ENCODE measurements around the gene VAV2.
"Not testable (repeated sequence)": the region's sequence is repeated elsewhere in the genome, so short reads cannot be mapped to it uniquely, and the experiment has no call there.

The VAV2 gene

DNA sequence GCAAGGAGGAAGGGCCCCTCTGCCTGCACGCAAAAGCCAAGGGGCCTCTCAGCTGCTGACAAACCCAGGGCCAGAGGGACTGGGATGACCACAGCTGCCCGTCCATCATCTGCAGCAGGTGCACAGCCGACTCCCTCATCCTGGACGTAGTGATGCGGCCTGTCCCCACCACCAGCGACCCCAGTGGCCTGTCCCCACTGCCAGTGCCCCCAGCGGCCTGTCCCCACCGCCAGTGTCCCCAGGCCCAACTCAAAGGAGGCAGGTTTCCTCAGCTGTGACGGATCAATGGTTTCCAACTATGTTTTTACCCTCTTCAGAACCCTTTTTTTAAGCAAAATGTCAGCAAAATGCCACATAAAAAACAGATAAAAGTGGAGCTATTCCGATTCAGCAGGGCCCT is 62.5 kb downstream of the VAV2 start:
- Histone ChIP-seq H3K4me3 (ENCODE audit: extremely low read depth, insufficient read depth, low read length, poor library complexity, severe bottlenecking) (no peak overlapping the region), H3K27ac (ENCODE audit: low read depth, low read length, severe bottlenecking) (no peak overlapping the region), H3K4me1 (ENCODE audit: control insufficient read depth, insufficient read depth, low read length, poor library complexity, severe bottlenecking) (no peaks in the 10 kb centered on the region), H3K9me3 (ENCODE audit: control insufficient read depth, low read length) (no peaks in the 10 kb centered on the region), H3K36me3 (ENCODE audit: control insufficient read depth, insufficient read depth, low read length) (peaks cover 37% of the 10 kb centered on the region)
- WGBS, 2 experiments (ENCODE audit: insufficient coverage in 2 of 2) = 85 to 86% methylated on average over 7 to 9 of the region's 10 CpGs

DNA sequence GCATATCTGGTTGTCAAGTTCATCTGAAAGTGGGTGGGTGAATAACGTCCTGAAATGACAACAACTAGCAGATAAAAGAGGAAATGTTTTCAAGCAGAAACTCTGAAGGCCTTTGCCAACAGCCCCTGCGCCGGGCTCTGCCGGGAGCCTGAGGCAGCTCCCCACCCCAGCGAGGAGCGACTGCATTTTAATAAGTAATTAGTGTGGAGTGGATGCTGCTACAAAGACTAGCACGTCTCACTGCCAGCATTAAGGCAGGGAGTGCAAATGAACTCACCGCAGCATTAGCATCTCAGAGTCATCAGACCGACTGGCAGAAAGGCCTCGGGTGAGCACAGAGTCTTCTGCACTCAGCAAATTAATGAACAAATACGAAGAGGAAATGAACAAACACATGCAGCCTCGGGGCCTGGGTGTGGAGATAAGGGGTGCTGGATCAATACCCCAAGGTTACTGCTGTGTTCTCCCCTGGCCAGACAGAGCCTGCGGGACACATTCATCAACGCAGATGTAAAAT is 63.8 kb downstream of the VAV2 start:
- Histone ChIP-seq H3K4me1 (ENCODE audit: control insufficient read depth, insufficient read depth, low read length, poor library complexity, severe bottlenecking) (no peaks in the 10 kb centered on the region), H3K27ac (ENCODE audit: low read depth, low read length, severe bottlenecking) (no peak overlapping the region), H3K4me3 (ENCODE audit: extremely low read depth, insufficient read depth, low read length, poor library complexity, severe bottlenecking) (no peak overlapping the region), H3K36me3 (ENCODE audit: control insufficient read depth, insufficient read depth, low read length) (peaks cover 32% of the 10 kb centered on the region), H3K9me3 (ENCODE audit: control insufficient read depth, low read length) (no peaks in the 10 kb centered on the region)
- 91 to 92% methylated on average over 13 to 14 of the region's 14 CpGs for WGBS, 2 experiments (ENCODE audit: insufficient coverage in 2 of 2)

DNA sequence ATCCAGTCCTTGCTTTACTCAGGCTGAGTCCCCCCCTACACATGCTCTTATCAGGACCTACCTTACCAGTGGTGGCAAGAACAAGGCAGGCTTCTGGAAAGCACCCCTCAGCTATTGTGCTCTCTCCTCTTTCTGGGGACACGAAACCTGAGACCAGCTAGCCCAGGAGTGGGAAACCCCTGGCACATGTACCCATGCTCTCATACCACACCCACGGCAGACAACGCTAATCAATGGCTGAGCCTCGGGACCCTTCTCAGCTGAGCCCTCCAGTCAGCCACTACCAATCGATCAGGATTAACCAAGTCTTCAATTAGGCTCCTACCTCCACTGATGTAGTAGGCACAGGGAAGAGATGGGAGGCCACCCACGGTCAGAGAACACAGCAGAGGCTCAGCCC is 65.1 kb downstream of the VAV2 start:
- Histone ChIP-seq H3K9me3 (ENCODE audit: control insufficient read depth, low read length) (no peaks in the 10 kb centered on the region), H3K36me3 (ENCODE audit: control insufficient read depth, insufficient read depth, low read length) (peaks cover 29% of the 10 kb centered on the region), H3K27ac (ENCODE audit: low read depth, low read length, severe bottlenecking) (no peak overlapping the region), H3K4me1 (ENCODE audit: control insufficient read depth, insufficient read depth, low read length, poor library complexity, severe bottlenecking) (no peaks in the 10 kb centered on the region), H3K4me3 (ENCODE audit: extremely low read depth, insufficient read depth, low read length, poor library complexity, severe bottlenecking) (no peak overlapping the region)
- WGBS, 2 experiments (ENCODE audit: insufficient coverage in 2 of 2) = 79 to 85% methylated on average over 4 to 6 of the region's 6 CpGs

GRCh38 chr9:133926165-133926856 is 65.8 kb downstream of the VAV2 start:
- 97% methylated on average over 7 of the region's 9 CpGs for WGBS, 2 experiments (ENCODE audit: insufficient coverage in 2 of 2)
- H3K4me1 ChIP-seq (ENCODE audit: control insufficient read depth, insufficient read depth, low read length, poor library complexity, severe bottlenecking) = no peaks in the 10 kb centered on the region
- no peak overlapping the region for H3K27ac ChIP-seq (ENCODE audit: low read depth, low read length, severe bottlenecking)
- no peak overlapping the region for H3K4me3 ChIP-seq (ENCODE audit: extremely low read depth, insufficient read depth, low read length, poor library complexity, severe bottlenecking)
- H3K36me3 ChIP-seq (ENCODE audit: control insufficient read depth, insufficient read depth, low read length) = peaks cover 29% of the 10 kb centered on the region
- no peaks in the 10 kb centered on the region for H3K9me3 ChIP-seq (ENCODE audit: control insufficient read depth, low read length)

DNA sequence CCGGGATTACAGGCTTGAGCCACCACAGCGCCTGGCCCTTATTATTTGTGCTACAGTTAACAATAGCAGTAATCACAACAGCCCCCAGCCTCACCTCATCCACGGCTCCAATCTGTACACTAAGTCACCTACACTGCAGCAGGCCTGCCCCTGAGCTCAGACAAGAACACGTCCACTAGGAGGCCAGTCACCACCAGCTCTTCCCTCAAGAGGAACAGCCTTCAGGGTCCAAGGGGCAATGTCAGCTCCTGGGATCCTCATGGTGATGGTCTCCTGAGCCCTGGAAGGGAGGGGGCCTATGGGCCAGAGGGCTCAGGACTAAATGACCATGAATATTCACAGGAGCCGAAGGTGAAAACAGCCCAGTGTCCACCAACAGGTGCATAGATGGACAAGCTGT is 67.7 kb downstream of the VAV2 start:
- Histone ChIP-seq H3K36me3 (ENCODE audit: control insufficient read depth, insufficient read depth, low read length) (peaks cover 26% of the 10 kb centered on the region), H3K27ac (ENCODE audit: low read depth, low read length, severe bottlenecking) (no peak overlapping the region), H3K9me3 (ENCODE audit: control insufficient read depth, low read length) (no peaks in the 10 kb centered on the region), H3K4me3 (ENCODE audit: extremely low read depth, insufficient read depth, low read length, poor library complexity, severe bottlenecking) (no peak overlapping the region), H3K4me1 (ENCODE audit: control insufficient read depth, insufficient read depth, low read length, poor library complexity, severe bottlenecking) (peaks cover 4% of the 10 kb centered on the region)
- WGBS, 2 experiments (ENCODE audit: insufficient coverage in 2 of 2) = 91 to 98% methylated on average over 4 to 5 of the region's 5 CpGs

GRCh38 chr9:133923608-133924007 is 68.5 kb downstream of the VAV2 start:
- not testable (repeated sequence) for H3K9me3 ChIP-seq (ENCODE audit: control insufficient read depth, low read length); H3K27ac ChIP-seq (ENCODE audit: low read depth, low read length, severe bottlenecking); H3K4me3 ChIP-seq (ENCODE audit: extremely low read depth, insufficient read depth, low read length, poor library complexity, severe bottlenecking); H3K4me1 ChIP-seq (ENCODE audit: control insufficient read depth, insufficient read depth, low read length, poor library complexity, severe bottlenecking)
- no CpG with 5 or more reads among the region's 2 CpGs for WGBS, 2 experiments (ENCODE audit: insufficient coverage in 2 of 2)
- H3K36me3 ChIP-seq (ENCODE audit: control insufficient read depth, insufficient read depth, low read length) = peaks cover 22% of the 10 kb centered on the region

DNA sequence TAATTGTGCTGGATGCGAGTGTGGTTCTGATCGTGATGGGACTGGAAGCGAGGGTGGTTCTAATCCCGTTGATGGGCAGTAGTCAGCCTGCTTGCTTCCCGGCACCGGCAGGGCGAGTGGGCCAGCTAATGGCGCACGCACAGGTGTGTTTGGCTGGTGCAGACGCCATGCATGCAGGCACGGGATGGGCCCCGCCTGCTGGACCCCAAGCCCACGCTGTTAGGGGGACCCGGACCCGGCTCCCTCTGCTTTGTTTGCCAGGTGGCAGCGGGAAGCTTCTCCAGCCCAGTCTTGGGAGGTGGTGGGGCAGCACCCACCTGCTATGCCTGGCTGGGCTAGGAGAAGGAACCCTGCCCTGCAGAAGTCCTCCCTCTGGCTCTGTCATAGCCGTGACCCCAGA is 70.3 kb downstream of the VAV2 start:
- no peaks in the 10 kb centered on the region for H3K9me3 ChIP-seq (ENCODE audit: control insufficient read depth, low read length)
- no peak overlapping the region for H3K4me3 ChIP-seq (ENCODE audit: extremely low read depth, insufficient read depth, low read length, poor library complexity, severe bottlenecking)
- peaks cover 10% of the 10 kb centered on the region for H3K36me3 ChIP-seq (ENCODE audit: control insufficient read depth, insufficient read depth, low read length)
- H3K4me1 ChIP-seq (ENCODE audit: control insufficient read depth, insufficient read depth, low read length, poor library complexity, severe bottlenecking) = peaks cover 24% of the 10 kb centered on the region
- 97% methylated on average over 17 of the region's 17 CpGs for WGBS, 2 experiments (ENCODE audit: insufficient coverage in 2 of 2)
- H3K27ac ChIP-seq (ENCODE audit: low read depth, low read length, severe bottlenecking) = no peak overlapping the region

- H3K27ac ChIP-seq (ENCODE audit: low read depth, low read length, severe bottlenecking) = no peak overlapping the region
- peaks cover 27% of the 10 kb centered on the region for H3K4me1 ChIP-seq (ENCODE audit: control insufficient read depth, insufficient read depth, low read length, poor library complexity, severe bottlenecking)
- H3K36me3 ChIP-seq (ENCODE audit: control insufficient read depth, insufficient read depth, low read length) = peaks cover 10% of the 10 kb centered on the region
- H3K9me3 ChIP-seq (ENCODE audit: control insufficient read depth, low read length) = no peaks in the 10 kb centered on the region
- H3K4me3 ChIP-seq (ENCODE audit: extremely low read depth, insufficient read depth, low read length, poor library complexity, severe bottlenecking) = no peak overlapping the region
- WGBS, 2 experiments (ENCODE audit: insufficient coverage in 2 of 2) = 86 to 87% methylated on average over 10 of the region's 12 CpGs
Measured at GRCh38 chr9:133920471-133920870, 71.7 kb downstream of the VAV2 start.

DNA sequence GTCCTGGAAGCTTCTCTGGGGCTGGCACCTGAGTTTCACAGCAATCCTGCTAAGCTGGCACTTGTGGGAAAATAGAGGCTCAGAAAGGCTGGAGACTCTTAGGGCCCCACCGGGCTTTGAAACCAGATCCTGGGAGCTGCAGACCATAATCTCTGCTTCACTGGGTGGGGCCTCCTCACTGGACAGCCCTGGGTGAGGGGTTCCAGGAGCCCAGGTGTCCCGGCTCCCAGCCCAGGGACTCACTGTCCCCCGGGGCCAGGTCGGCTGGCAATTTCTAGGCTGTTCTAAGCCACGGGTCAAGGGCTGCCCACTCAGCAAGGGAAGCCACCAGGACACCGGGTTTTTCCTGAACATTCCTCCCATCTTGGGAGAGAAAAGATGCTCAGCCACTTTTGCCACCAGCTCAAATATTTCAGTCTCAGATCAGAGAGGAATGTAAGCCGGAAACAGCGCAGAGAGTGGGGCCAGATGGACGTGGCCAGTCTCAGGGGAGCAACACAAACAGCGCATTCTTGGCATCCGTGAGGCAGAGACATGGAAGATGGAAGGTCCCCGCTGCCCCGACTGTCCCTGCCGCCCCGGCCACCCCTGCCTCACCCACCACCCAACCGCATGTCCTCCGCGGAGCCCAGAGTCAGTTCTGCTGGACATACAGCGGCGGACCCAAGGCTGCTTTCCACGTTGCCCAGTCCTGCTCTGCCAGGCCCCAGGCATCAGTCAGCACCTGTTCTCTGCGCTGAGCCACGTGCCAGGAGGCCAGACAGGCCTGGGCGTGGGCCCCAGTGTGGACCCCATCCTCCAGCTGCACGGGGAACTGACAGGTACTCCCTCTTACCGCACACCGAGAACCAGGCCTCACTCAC is 72.6 kb downstream of the VAV2 start:
- H3K36me3 ChIP-seq (ENCODE audit: control insufficient read depth, insufficient read depth, low read length) = peaks cover 8% of the 10 kb centered on the region
- H3K9me3 ChIP-seq (ENCODE audit: control insufficient read depth, low read length) = no peaks in the 10 kb centered on the region
- no peak overlapping the region for H3K4me3 ChIP-seq (ENCODE audit: extremely low read depth, insufficient read depth, low read length, poor library complexity, severe bottlenecking)
- no peak overlapping the region for H3K27ac ChIP-seq (ENCODE audit: low read depth, low read length, severe bottlenecking)
- H3K4me1 ChIP-seq (ENCODE audit: control insufficient read depth, insufficient read depth, low read length, poor library complexity, severe bottlenecking) = peaks cover 32% of the 10 kb centered on the region
- WGBS, 2 experiments (ENCODE audit: insufficient coverage in 2 of 2) = 94 to 96% methylated on average over 21 to 26 of the region's 27 CpGs

- 75 to 79% methylated on average over 20 to 23 of the region's 24 CpGs for WGBS, 2 experiments (ENCODE audit: insufficient coverage in 2 of 2)
- no peaks in the 10 kb centered on the region for H3K9me3 ChIP-seq (ENCODE audit: control insufficient read depth, low read length)
- H3K4me1 ChIP-seq (ENCODE audit: control insufficient read depth, insufficient read depth, low read length, poor library complexity, severe bottlenecking) = peaks cover 39% of the 10 kb centered on the region
- no peak overlapping the region for H3K4me3 ChIP-seq (ENCODE audit: extremely low read depth, insufficient read depth, low read length, poor library complexity, severe bottlenecking)
- peak overlapping the region; percentile 73 for H3K27ac ChIP-seq (ENCODE audit: low read depth, low read length, severe bottlenecking)
- peaks cover 7% of the 10 kb centered on the region for H3K36me3 ChIP-seq (ENCODE audit: control insufficient read depth, insufficient read depth, low read length)
Measured at GRCh38 chr9:133918111-133918813, 73.9 kb downstream of the VAV2 start.

Measured in mesodermal cell (in vitro differentiated cells).